Measurements from ENCODE around the gene ZNF277.

ZNF277 gene, protein sequence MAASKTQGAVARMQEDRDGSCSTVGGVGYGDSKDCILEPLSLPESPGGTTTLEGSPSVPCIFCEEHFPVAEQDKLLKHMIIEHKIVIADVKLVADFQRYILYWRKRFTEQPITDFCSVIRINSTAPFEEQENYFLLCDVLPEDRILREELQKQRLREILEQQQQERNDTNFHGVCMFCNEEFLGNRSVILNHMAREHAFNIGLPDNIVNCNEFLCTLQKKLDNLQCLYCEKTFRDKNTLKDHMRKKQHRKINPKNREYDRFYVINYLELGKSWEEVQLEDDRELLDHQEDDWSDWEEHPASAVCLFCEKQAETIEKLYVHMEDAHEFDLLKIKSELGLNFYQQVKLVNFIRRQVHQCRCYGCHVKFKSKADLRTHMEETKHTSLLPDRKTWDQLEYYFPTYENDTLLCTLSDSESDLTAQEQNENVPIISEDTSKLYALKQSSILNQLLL

DNA sequence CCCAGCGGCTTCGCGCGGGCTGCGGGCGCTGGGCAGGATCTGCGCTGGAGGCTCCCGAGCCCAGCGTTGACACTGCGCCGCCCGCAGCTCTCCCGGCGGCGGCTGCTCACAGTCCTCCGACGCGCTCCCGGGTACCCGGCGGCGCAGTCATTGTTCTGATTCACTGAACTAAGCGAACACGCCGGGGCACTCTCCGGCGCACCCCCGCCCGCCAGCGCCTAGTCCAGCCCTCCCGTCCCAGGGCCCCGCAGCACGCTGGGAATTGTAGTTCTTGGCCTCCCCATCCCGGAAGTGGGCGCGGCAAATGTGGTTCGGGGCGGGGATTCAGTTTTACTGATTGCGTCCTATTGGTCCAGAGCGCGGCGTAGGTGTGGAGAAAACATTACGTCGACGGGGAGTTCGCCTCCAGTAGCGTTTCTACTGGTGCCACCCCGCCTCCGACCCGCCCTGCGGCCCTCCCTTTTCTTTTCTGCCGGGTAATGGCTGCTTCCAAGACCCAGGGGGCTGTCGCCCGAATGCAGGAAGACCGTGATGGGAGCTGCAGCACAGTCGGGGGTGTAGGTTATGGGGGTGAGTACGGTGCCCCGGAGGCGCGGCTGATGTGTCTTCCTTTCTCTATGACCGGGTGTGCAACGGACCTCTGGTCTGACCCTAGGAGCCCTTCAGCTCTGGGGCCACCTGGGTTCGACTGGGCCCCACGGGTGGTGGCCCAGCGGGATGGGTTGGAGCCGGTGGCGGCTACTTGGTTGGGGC lies at the start of gene ZNF277, which contains the start of gene DOCK4:
Gene ZNF277, plus strand, starts transcription at position 458 of the 753 bp plus-strand sequence. Its CDS starts 22 bp downstream, at position 480.
Gene DOCK4, minus strand, starts transcription at position 162 of the 753 bp plus-strand sequence. CDS start 261 bp downstream, outside the sequence.
- peak; percentile 100 for DNase-seq

DNA sequence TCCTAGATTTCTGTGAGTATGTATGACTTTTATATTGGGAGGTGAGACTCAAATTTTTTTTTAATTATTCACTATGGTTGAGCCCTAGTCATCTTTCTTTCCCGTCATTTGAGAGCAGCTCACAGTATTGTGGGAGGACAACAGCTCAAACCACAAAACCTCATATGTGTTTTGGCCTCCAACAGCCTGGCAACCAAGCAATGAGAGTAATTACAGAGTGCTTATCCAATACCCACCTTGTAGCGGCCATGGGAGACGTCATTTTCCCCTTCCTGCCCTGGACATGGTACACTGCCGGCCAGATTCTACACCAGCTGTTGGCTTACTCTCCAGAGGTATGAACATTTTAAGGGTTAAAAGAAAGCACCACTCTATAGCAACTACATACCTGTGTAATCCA lies 49.4 kb upstream of the ZNF277 start:
- no peak for DNase-seq

GRCh38 chr7:112159351-112159750 lies 47.1 kb upstream of the ZNF277 start:
- no peak for DNase-seq

DNA sequence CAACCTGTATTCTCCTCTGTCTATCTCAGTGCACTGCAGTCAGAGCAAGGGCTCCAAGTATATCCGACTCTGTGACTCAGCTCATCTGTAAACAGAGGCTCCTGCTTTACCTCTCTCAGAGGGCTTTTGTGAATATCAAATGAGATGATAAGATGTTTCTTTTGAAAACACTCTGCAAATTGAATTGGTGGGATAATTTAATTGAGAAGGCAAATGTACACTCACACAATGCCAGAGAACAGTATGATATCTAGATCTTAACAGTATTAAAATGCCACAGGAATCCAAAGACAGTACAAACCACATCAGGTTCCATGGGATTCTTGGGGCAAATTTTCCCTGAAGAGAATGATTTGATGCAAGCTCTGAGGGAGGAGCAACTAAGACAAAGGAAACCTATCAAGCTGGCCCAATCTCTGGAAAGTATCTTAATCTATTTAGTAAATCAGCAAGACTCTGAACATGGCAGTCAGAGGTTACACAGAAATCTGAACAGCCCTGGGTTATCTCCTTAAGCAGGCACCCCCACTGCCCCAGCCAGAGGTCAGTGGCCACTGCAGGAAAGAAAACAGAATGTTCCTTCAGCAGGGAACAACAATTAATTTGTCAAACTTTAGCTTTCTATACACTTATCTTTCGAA lies 46.2 kb upstream of the ZNF277 start:
- DNase-seq, result no peak

- DNase-seq, result no peak
Observed at GRCh38 chr7:112160771-112161150, 45.7 kb upstream of the ZNF277 start.

GRCh38 chr7:112161253-112162141 lies 45.0 kb upstream of the ZNF277 start:
- DNase-seq, result no peak

- DNase-seq, result no peak
Observed at GRCh38 chr7:112162142-112162766, 44.2 kb upstream of the ZNF277 start.

GRCh38 chr7:112162784-112163506 lies 43.5 kb upstream of the ZNF277 start:
- DNase-seq, result no peak

GRCh38 chr7:112167147-112167546 lies 39.3 kb upstream of the ZNF277 start:
- DNase-seq, result no peak

- DNase-seq, result no peak
Observed at GRCh38 chr7:112168915-112169314, 37.6 kb upstream of the ZNF277 start.

GRCh38 chr7:112171673-112172072 lies 34.8 kb upstream of the ZNF277 start:
- no peak for DNase-seq

GRCh38 chr7:112172870-112173567 lies 33.5 kb upstream of the ZNF277 start:
- DNase-seq, result peak; percentile 74 to 91

DNA sequence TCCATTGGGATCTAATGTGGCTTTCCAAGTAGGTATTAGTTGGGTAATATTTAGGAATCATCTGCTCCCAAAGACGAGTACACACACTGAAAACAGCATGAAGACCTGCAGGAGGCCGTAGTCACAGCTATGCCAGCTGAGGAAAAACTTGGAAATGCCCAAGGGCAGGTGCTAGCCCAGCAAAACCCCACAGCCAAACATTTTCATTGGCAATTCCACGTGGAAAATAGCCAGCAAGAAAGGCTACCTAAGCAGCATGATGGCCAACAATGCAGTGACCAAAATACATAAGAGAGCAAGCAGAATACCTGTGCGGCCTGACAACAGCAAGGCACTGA lies 33.0 kb upstream of the ZNF277 start:
- DNase-seq, result no peak

DNA sequence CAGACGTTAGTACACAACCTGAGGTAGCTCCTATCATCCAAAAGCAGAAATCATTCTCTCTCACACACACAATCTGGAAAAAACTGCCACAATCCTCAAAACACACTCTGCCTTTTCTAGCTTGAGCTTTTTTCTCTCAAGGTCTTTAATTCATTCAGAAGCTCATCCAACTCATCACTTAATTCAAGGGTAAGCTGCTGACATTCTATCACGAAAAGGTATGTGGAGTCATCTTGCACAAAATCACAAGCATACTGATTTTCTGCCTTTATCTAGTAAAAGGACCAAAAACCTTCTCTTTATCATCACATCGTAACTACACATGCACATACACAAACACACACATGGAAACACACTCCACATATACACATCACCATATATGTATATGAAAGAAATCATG lies 32.3 kb upstream of the ZNF277 start:
- no peak for DNase-seq

GRCh38 chr7:112176241-112176640 lies 30.3 kb upstream of the ZNF277 start:
- peak; percentile 93 to 95 for DNase-seq

- DNase-seq, result peak; percentile 69 to 80
Observed at GRCh38 chr7:112176693-112177415, 29.6 kb upstream of the ZNF277 start.

GRCh38 chr7:112180223-112180622 lies 26.3 kb upstream of the ZNF277 start:
- no peak for DNase-seq

- no peak for DNase-seq
Observed at GRCh38 chr7:112182749-112183148, 23.7 kb upstream of the ZNF277 start.

GRCh38 chr7:112183266-112183665 lies 23.2 kb upstream of the ZNF277 start:
- DNase-seq, result no peak

DNA sequence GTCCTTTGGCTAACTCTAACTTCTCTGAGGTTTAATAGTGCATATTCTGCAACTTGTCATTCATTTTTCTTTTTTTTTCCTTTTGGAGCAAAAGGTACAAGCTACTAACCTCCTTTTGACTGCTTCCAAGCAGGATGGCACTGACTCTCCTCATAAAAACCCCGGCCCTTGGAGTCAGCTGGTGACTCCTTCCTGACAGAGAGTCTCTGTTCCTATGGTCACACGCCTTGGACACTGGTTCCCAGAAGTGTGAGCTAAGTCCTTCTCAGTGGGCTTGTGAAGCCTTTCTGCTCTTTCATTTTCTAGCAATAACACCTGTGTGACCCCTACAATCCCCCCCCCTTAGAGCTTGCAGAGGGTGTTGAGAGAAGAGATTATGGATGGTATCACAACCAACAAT lies 22.0 kb upstream of the ZNF277 start:
- no peak for DNase-seq

Data from NCI-H1930 (cell line).